HG02852 (cell line): Measurements from ENCODE around the gene CCNA1.

ENCODE experiments used
- ATAC-seq: cut with Tn5 transposase; IDR thresholded peaks from one replicate; pipeline ENCODE4 v1.9.1; 2021; ENCODE audit warnings: mild to moderate bottlenecking, moderate library complexity; ENCODE audit not compliant: unreplicated experiment

CCNA1 gene

DNA sequence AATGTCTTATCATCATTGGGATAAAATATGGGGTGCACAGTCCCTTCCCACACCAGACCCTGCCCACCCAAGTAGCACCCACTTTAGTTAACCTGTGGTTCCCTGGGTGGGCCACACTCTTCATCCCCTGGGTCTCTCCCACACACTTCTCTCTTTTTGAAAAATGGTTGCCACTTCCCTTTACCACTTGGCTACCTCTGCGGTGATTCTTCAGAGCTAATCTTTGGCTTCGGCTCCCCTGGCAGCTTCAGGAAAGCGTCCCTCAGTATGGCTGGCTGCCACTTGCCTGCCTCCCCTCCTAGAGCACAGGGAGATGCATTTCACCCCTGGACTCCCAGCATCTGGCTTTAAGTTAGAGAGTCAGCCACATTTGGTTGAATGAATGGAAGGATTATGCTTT, 18.2 kb downstream of the CCNA1 start:
- ATAC-seq, result no peak

DNA sequence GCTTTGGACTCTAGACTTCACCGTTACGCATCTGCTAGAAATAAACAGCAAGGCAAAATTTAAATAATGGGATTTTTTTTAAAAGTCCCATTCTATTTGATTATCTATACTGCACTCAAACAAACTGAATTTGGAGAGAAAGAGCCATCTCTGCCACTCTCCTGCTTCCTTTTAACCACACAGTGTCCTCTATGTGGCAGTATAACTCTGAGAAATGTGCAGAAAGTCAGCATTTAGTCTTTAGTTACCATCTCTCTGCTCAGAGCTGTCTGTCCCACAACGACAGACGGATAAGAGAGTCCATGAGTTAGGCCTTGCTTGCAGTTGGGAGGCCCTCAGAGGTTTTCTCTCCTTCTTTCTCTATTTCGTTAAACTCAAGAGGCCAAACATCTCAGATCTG, 21.2 kb downstream of the CCNA1 start:
- ATAC-seq, result no peak

DNA sequence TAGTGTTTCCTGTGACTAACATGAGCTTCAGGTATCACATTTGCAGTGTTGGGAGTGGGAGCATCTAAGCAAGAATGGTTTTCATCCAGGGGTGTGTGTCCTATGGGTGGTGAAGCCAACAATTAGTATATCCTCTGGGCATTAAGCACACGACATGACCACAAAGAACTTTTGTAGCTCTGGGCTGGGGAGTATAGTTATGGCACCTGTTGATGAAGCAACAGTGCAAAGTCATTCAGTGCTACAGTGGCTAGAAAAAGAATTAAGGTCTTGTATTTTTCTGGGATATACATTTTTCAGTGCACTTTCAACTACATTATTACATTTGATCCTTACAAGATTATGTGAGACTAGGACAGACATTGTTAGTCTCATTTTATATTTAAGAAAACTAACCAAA, 21.8 kb downstream of the CCNA1 start:
- no peak for ATAC-seq

DNA sequence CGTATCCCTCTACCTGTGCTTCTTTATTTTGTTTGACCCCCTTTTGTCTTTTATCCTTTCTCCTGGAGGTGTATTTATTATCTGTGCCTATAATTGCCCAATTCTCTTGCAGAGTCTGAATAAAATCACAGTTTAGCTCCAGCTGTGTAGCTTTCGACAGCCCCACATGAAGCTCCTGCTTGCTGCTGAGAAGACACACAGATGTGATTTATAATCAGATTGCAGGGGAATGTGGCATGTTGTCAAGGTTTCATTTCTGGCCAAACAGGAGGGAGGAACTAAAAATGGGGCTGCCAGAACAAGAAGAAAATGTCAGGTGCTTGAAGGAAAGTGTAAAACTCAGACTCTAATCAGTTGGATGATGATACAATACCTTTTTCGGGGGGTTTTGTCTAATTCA, 22.7 kb downstream of the CCNA1 start:
- ATAC-seq, result no peak

DNA sequence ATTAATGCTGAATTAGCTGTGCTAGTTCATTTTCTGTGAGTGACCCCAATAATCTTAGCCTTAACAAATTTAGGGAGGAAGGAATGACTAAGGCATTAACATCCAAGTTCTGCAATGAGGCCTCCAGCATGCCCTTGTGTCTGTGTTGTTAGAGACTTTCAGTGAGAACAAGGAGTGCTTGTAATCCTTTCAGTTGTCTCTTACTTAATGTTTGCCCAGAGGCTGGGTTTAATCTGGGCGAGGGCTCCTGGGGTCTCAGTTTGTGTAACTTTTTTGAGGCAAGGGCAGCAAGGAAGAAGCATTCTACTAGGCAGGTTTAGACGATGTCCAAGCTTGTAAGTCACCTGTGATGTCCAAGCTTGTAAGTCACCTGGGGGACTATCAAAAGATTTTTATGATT, 24.3 kb downstream of the CCNA1 start:
- ATAC-seq, result no peak

DNA sequence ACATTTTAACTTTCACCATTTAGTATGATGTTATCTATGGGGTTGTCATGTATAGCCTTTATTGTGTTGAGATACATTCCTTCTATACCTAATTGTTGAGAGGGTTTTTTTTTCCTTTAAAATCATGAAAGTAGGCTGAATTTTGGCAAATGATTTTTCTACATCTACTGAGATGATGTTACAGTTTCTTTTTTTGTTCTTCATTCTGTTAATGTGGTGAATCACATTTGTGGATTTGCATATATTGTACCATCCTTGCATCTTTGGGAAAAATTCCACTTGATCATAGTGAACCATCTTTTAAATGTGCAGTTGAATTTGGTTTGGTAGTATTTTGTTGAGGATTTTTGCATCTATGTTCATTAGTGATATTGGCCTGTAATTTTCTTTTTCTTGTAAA, 29.2 kb downstream of the CCNA1 start:
- ATAC-seq, result no peak

DNA sequence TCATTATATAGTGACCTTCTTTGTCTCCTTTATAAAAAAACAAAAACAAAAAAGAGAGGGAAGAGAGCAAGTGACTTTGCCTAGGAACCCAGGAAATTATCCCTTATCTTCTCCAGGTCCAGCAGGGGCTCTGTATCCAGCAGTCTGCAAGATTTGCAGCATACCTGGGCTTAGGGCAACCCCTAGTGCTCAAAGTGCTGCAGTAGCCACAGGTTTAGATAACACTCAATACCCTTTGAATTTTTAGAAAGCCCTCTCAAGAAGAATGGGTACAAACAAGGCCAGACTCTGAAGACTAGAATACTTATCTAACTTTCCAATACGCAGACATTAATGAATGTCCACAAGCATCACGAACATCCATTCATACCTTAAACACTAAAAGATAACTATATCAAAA, 43.2 kb downstream of the CCNA1 start:
- ATAC-seq, result no peak

DNA sequence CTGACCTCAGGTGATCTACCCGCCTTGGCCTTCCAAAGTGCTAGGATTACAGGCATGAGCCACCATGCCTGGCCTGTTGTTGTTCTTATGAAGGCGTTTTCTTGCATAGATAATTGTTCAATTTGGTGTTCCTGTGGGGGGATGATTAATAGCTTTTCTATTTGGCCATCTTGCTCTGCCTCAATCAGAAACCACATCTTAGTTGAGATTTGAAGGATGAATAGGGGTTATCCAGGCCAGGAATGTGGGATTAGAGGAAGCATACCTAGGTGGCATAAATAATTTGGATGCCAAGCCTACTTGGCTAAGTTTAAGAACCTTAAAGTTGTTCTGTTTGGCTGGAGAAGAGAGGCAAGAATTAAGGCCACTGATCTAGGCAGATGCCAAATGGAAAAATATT, 44.4 kb downstream of the CCNA1 start:
- ATAC-seq, result no peak

DNA sequence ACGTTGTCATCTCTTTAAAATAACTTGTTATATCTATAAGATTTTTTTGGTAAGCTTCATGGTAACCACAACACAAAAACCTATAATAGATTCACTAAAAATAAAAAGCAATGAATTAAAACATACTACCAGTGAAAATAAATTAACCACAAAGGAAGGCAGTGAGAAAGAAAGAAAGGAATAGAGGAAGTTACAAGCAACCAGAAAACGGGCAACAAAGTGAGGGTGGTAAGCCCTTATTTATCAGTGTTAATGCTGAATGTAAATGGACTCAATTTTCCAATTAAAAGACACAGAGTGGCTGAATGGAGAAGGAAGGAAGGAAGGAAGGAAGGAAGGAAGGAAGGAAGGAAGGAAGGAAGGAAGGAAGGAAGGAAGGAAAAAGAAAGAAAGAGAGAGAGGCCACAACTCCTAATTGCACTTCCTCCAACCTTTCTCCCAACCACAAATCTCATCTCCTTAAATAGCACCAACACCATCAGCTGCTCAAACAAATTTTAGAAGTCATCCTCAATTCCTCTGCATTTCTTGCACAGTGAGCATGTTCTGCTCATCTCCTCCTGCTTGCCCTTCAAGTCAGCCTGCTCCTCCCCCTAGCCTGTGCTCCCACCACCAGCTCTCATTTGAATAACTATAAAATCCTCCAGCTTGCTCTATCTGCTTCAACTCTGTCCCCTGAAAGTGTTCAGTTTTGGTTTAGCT, 48.6 kb downstream of the CCNA1 start:
- no peak for ATAC-seq

DNA sequence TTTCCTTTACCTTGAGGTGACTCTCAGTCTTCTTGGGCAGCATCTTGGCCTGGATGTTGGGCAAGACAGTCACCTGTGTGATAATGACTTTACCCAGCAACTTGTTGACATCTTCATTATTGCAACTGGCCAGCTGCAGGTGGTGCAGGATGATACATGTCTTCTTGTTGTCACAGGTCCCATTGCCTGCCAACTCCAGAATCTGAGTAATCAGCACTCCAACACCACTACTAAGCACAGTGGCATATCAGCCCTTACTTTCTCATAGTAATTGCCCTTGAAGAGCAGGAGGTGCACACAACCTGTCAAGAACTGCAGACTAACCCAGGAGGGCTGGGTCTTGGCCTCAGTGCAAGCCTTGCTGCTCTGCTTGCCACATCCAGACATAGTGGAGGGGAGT, 57.8 kb downstream of the CCNA1 start:
- ATAC-seq, result no peak
